IPS-20b (cell line): ENCODE measurements around the gene ADGRG4.

Experiments
- H3K27ac ChIP-seq: one replicate; pipeline ENCODE4 v1.5.1; 2013; ENCODE audit warnings: low read length
- H3K27me3 ChIP-seq: 2 replicates; pipeline ENCODE4 v1.6.1; 2013; ENCODE audit warnings: mild to moderate bottlenecking, low read length, inconsistent platforms; ENCODE audit not compliant: insufficient read depth
- H3K36me3 ChIP-seq: 2 replicates; pipeline ENCODE4 v1.6.1; 2013; ENCODE audit warnings: low read depth, mild to moderate bottlenecking, inconsistent platforms, low read length, moderate library complexity; ENCODE audit not compliant: insufficient read depth
- H3K4me1 ChIP-seq: 2 replicates; pipeline ENCODE4 v1.6.1; 2013; ENCODE audit warnings: mild to moderate bottlenecking, control low read depth, inconsistent platforms, low read length, moderate library complexity; ENCODE audit not compliant: insufficient read depth
- H3K4me3 ChIP-seq: 2 replicates; pipeline ENCODE4 v1.5.1; 2013; ENCODE audit warnings: mild to moderate bottlenecking, low read length, inconsistent platforms
- H3K9ac ChIP-seq: 2 replicates; pipeline ENCODE4 v1.6.1; 2013; ENCODE audit warnings: low read depth, mild to moderate bottlenecking, inconsistent platforms, low read length, moderate library complexity
- H3K9me3 ChIP-seq: 2 replicates; pipeline ENCODE4 v1.6.1; 2013; ENCODE audit warnings: mild to moderate bottlenecking, low read depth, low read length, inconsistent platforms; ENCODE audit not compliant: insufficient read depth

ADGRG4 gene

DNA sequence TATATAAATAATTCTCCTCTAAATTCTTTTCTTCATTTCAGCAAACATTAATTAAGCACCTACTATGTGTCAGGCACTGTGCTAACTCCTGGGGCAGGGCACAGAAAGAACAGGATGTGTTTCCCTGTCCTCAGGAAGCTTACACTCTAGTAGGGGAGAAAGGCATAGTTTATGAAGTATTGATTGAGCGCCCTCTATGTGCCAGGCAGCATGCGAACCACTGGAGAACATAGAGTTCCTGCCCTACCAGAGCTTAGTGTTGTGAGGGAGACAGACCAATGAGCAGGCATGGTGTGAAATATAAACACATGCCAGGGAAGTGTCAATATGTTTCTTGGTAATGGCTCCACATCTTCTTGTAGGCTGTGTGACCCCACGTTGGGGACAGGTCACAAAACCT lies 3.7 kb downstream of the ADGRG4 start:
- Histone ChIP-seq H3K4me1 (no peaks in the 10 kb centered on the region), H3K9me3 (no peaks in the 10 kb centered on the region), H3K36me3 (no peaks in the 10 kb centered on the region), H3K27ac (no peak overlapping the region), H3K9ac (no peak overlapping the region), H3K4me3 (no peak overlapping the region), H3K27me3 (no peaks in the 10 kb centered on the region)

DNA sequence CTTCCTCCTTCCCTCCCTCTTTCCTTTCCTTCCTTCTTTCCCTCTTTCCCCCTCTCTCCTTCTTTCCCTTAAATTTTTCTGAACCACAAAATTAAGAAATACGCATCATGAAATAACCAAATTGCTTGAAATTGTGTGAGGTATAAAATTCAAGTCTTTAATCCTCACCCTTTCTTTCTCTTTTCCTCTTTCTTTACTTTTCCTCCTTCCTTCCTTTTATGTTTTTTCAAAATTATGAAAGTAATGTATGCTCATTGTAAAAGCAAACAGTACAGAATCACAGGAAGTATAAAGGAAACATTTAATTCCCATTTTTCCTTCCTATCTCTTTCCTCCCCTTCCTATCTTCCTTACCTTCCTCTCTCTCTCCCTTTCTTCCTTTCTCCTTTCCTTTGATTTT lies 5.4 kb downstream of the ADGRG4 start:
- no peaks in the 10 kb centered on the region for H3K9me3 ChIP-seq
- no peak overlapping the region for H3K4me3 ChIP-seq
- no peaks in the 10 kb centered on the region for H3K27me3 ChIP-seq
- H3K36me3 ChIP-seq = no peaks in the 10 kb centered on the region
- H3K9ac ChIP-seq = no peak overlapping the region
- no peak overlapping the region for H3K27ac ChIP-seq
- no peaks in the 10 kb centered on the region for H3K4me1 ChIP-seq

DNA sequence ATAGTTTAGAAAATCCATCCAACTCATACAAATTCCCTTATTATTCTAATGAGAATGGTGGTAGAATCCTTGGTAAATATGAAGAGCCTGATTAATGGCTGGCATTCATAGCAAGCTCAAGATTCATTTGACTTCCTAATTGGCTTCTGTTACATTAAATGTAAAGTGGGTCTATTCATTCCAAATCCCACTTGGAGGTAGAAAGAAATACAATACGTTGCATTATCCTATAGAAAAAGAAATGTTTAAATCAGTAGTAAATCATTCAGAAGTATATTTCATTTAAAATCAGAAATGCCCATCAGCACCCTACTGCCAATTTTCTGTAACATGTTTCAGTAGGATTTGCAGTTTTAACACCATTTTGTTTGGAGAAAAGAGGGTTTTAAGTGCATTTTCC lies 6.7 kb downstream of the ADGRG4 start:
- no peaks in the 10 kb centered on the region for H3K27me3 ChIP-seq
- no peak overlapping the region for H3K4me3 ChIP-seq
- H3K36me3 ChIP-seq = no peaks in the 10 kb centered on the region
- no peaks in the 10 kb centered on the region for H3K4me1 ChIP-seq
- no peak overlapping the region for H3K9ac ChIP-seq
- no peak overlapping the region for H3K27ac ChIP-seq
- H3K9me3 ChIP-seq = no peaks in the 10 kb centered on the region

DNA sequence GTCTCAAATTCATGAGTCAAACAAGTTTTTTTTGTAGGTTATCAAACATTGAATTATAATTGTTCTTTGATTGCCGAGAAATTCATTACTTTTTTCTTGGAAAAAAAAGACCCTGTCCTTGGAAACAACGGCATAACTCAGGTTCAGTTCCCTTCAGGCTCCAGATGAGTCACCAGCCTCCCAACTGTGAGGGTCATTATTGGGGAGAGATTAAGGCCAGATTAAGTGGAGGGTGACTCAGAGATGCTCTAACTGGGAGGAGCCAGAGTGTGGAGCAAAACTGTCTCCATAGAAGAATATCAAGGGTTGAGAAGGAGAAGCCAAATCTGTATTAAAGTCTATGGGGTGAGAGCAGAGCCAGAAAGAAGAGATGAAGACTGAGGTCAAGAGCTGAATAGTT lies 9.6 kb downstream of the ADGRG4 start:
- Histone ChIP-seq H3K9me3 (no peaks in the 10 kb centered on the region), H3K4me3 (no peak overlapping the region), H3K27ac (no peak overlapping the region), H3K36me3 (no peaks in the 10 kb centered on the region), H3K4me1 (no peaks in the 10 kb centered on the region), H3K9ac (no peak overlapping the region), H3K27me3 (no peaks in the 10 kb centered on the region)

DNA sequence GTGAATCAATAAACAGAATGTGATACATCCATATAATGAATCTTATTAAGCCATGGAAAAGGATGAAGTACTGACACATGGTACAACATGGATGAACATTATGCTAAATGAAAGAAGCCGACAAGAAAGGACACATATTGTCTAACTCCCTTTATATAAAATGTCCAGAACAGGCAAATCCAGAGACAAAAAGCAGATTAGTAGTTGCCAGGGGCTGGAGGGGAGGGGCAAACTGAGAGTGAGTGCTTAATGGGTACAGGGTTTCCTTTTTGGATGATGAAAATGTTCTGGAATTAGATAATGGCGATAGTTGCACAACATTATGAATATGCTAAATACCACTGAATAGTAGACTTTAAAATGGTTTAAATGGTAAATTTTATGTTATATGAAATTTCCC lies 17.4 kb downstream of the ADGRG4 start:
- Histone ChIP-seq H3K9me3 (no peaks in the 10 kb centered on the region), H3K27ac (no peak overlapping the region), H3K9ac (no peak overlapping the region), H3K27me3 (no peaks in the 10 kb centered on the region), H3K4me1 (no peaks in the 10 kb centered on the region), H3K4me3 (no peak overlapping the region), H3K36me3 (no peaks in the 10 kb centered on the region)

DNA sequence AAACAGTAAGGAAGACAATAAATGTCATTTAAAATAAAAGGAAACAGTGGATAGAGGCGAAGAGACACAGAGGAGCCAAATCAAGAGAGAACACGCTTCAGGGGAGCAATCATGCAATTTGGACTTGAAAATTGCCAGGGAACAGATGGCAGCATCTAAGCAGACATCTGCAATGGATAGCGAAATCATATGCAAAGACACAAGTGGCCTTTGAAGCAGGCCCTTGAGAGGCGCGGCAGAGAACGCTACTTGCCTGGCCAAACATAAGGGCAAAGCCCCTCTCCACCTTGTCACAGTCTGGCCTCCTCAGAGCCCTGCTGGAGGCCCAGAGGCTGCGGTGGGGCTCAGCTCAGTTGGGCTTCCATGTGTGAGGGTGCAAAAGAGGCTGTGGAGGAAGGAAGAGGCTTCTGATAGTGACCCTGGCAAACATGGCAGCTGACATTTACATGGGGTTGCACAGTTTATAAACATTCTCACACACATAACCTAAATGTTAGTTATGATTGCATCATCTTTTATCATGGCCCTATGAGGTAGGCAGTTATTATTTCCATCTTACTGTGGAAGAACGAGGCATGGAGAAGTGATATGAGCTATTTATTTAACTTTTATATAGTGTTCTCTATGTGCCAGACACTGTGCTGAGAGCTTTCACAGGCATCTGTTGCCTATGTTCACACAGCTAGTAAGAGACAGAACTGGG lies 18.3 kb downstream of the ADGRG4 start:
- no peak overlapping the region for H3K9ac ChIP-seq

DNA sequence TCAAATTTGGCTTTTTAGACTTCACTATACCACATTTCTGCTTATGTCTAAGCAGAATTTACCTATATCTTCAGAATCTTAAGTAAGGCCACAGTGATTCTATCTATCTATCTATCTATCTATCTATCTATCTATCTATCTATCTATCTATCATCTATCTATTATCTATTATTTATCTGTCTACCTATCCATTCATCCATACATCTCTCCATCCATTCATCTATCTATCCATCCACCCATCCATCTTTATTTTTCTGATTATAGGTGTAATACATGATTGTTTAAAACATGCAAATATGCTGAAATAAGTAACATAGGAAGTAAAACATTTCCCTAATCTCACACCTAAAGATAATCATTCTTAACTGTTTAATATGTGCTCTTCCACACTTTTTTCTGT lies 18.8 kb downstream of the ADGRG4 start:
- Histone ChIP-seq H3K27me3 (no peaks in the 10 kb centered on the region), H3K9me3 (no peaks in the 10 kb centered on the region), H3K36me3 (no peaks in the 10 kb centered on the region), H3K4me1 (no peaks in the 10 kb centered on the region), H3K27ac (no peak overlapping the region), H3K9ac (no peak overlapping the region), H3K4me3 (no peak overlapping the region)

More for the DNA sequence above, 18.3 kb downstream of the ADGRG4 start:
- H3K9me3 ChIP-seq = no peaks in the 10 kb centered on the region
- no peaks in the 10 kb centered on the region for H3K4me1 ChIP-seq
- no peaks in the 10 kb centered on the region for H3K27me3 ChIP-seq
- no peaks in the 10 kb centered on the region for H3K36me3 ChIP-seq
- H3K27ac ChIP-seq = no peak overlapping the region
- no peak overlapping the region for H3K4me3 ChIP-seq

DNA sequence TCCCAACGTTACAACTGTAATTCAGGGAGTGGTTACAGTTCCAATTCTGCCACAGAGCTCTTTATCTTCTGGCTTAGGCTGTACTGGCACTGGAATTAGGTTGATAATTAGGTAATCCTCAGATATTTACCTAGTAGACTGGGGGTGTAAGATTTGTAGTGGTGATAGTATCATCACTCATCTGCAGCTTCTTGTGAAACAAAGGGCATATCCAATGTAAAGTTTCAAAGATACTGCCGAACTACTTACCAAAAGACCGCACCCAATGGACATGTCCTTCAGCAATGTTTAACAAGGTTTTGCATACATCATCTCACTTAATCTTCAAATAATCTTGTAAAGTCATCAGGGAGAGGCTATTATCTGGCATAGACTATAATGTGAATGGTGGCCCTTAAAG lies 20.8 kb downstream of the ADGRG4 start:
- H3K4me3 ChIP-seq = no peak overlapping the region
- no peaks in the 10 kb centered on the region for H3K36me3 ChIP-seq
- no peaks in the 10 kb centered on the region for H3K27me3 ChIP-seq
- H3K9me3 ChIP-seq = no peaks in the 10 kb centered on the region
- H3K9ac ChIP-seq = no peak overlapping the region
- H3K27ac ChIP-seq = no peak overlapping the region
- no peaks in the 10 kb centered on the region for H3K4me1 ChIP-seq

DNA sequence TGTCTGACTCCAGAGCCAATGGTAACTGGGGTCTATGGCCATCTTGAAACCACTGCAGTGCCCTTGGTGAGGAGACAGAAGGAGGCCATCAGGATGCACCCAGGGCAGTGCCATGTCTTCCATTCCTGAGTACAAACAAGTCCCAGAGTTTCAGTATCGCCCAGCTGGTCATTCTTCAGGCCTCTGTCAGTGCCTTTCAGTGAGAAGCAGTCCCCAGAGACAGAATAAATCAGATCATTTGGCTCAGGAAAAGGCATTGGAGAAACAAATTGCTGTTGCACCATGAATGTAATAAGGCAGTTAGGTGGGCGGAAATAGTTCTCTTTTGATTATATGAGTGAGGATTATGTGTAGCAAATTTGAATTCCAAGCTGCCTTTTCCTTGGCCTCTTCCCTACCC lies 21.3 kb downstream of the ADGRG4 start:
- no peak overlapping the region for H3K4me3 ChIP-seq
- no peaks in the 10 kb centered on the region for H3K27me3 ChIP-seq
- no peak overlapping the region for H3K27ac ChIP-seq
- no peak overlapping the region for H3K9ac ChIP-seq
- no peaks in the 10 kb centered on the region for H3K36me3 ChIP-seq
- no peaks in the 10 kb centered on the region for H3K4me1 ChIP-seq
- no peaks in the 10 kb centered on the region for H3K9me3 ChIP-seq

DNA sequence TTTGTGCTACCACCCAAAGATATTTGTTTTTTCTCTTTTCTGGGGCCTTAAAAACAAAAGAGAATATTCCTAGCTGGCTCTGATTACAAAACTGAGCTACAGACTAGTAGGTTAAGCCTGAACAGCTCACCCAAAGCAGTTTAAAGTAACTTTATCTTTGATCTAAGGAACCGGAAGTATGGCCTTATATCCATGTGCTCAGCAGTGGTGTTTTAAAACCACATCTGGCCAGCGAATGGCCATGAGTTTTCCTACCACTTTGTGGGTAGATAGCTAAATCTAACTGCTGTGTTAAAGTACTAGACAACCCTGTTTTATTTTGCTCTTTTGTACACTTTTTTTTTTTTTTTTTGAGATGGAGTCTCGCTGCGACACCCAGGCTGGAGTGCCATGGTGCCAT lies 24.6 kb downstream of the ADGRG4 start:
- Histone ChIP-seq H3K9ac (no peak overlapping the region), H3K4me1 (no peaks in the 10 kb centered on the region), H3K36me3 (no peaks in the 10 kb centered on the region), H3K27me3 (no peaks in the 10 kb centered on the region), H3K9me3 (no peaks in the 10 kb centered on the region), H3K4me3 (no peak overlapping the region), H3K27ac (no peak overlapping the region)

DNA sequence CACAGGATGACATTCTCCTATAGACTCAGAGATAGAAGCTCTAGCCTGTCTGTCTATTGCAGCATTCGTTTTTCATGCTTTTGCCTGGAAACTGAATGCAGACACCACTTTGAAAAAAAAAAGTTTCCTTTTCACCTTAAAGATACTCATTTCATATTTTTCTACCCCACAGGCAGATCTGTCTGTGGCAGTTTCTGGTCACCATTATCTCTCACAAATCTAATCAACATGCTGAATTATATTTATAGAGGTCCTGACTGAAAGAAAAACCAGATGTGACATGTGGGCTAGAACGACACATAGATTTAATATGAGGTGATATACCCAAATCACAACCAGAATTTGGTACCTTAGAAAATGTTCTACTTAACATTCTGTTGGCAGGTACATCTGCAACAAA lies 28.2 kb downstream of the ADGRG4 start:
- H3K9me3 ChIP-seq = no peaks in the 10 kb centered on the region
- no peaks in the 10 kb centered on the region for H3K27me3 ChIP-seq
- H3K27ac ChIP-seq = no peak overlapping the region

DNA sequence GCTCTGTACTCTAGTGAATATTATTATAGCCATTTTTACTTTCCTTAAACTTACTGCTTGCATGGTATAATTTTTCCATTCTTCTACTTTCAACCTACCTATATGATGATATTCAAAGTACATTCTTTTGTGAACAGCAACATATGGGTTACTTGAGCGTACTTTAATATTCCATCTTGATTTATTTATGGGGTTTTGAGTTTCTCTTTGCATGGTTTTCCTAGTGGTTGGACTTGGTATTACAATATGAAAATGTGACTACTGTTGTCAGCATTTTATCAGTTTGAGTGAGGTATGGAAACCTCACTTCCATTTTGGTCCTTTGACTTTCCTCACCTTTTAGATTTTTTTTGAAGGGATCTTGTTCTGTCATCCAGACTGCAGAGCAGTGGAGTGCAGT lies 35.9 kb downstream of the ADGRG4 start:
- no peak overlapping the region for H3K4me3 ChIP-seq
- H3K9me3 ChIP-seq = no peaks in the 10 kb centered on the region
- no peak overlapping the region for H3K27ac ChIP-seq
- no peaks in the 10 kb centered on the region for H3K36me3 ChIP-seq
- no peaks in the 10 kb centered on the region for H3K27me3 ChIP-seq
- no peak overlapping the region for H3K9ac ChIP-seq
- H3K4me1 ChIP-seq = no peaks in the 10 kb centered on the region

More for the DNA sequence above, 28.2 kb downstream of the ADGRG4 start:
- H3K36me3 ChIP-seq = no peaks in the 10 kb centered on the region
- H3K9ac ChIP-seq = no peak overlapping the region
- H3K4me1 ChIP-seq = no peaks in the 10 kb centered on the region
- H3K4me3 ChIP-seq = no peak overlapping the region
